Natural killer cell treated with Interleukin-12 subunit alpha and Interleukin-12 subunit beta and Interleukin-15 and Interleukin-18, amount 100 ng/mL, for 72 hours (primary cell): Measurements from ENCODE around the gene FGF6. TPM values are rescaled to one million over a fixed set of nuclear protein-coding genes. Genes with fewer than 3 reads are reported as not detected.

Source experiments
- ATAC-seq, 2 donors: fragments of 150-1000 bp; cut with Tn5 transposase in 1 of 2; sonication (Bioruptor Pico), chemical (Tn5 transposase) in 1 of 2; 2 replicates each; pipeline ENCODE4 v1.10.0; 2021
- DNase-seq: peaks from one replicate; pipeline ENCODE4 v3.0.0; 2022; ENCODE audit warnings: low spot score
- H3K27ac Mint-ChIP-seq, 2 donors: 1 replicate in 1 of 2; 2 replicates in 1 of 2; pipeline ENCODE4 v1.8.0; 2022; ENCODE audit warnings: mixed read lengths in 2 of 2, mild to moderate bottlenecking in 1 of 2, moderate library complexity in 1 of 2
- H3K27me3 Mint-ChIP-seq, 2 donors: 1 replicate in 1 of 2; 2 replicates in 1 of 2; pipeline ENCODE4 v1.8.0; 2022; ENCODE audit warnings: mixed read lengths in 2 of 2
- H3K36me3 Mint-ChIP-seq: one replicate; pipeline ENCODE4 v1.8.0; 2022; ENCODE audit warnings: mixed read lengths
- H3K4me1 Mint-ChIP-seq, 2 donors: 1 replicate in 1 of 2; 2 replicates in 1 of 2; pipeline ENCODE4 v1.8.0; 2022; ENCODE audit warnings: low read depth in 2 of 2, mixed read lengths in 2 of 2, mild to moderate bottlenecking in 1 of 2
- H3K4me3 Mint-ChIP-seq: one replicate; pipeline ENCODE4 v1.8.0; 2022; ENCODE audit warnings: mixed read lengths
- H3K9me3 Mint-ChIP-seq: 2 replicates; pipeline ENCODE4 v1.8.0; 2022; ENCODE audit warnings: mixed read lengths
- total RNA-seq, 2 donors: library from RNA; stranded (reverse); gene quantifications; one replicate each; pipeline ENCODE4 v1.2.3, GENCODE V29; 2022

Gene FGF6, protein sequence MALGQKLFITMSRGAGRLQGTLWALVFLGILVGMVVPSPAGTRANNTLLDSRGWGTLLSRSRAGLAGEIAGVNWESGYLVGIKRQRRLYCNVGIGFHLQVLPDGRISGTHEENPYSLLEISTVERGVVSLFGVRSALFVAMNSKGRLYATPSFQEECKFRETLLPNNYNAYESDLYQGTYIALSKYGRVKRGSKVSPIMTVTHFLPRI
- total RNA-seq, result not detected

DNA sequence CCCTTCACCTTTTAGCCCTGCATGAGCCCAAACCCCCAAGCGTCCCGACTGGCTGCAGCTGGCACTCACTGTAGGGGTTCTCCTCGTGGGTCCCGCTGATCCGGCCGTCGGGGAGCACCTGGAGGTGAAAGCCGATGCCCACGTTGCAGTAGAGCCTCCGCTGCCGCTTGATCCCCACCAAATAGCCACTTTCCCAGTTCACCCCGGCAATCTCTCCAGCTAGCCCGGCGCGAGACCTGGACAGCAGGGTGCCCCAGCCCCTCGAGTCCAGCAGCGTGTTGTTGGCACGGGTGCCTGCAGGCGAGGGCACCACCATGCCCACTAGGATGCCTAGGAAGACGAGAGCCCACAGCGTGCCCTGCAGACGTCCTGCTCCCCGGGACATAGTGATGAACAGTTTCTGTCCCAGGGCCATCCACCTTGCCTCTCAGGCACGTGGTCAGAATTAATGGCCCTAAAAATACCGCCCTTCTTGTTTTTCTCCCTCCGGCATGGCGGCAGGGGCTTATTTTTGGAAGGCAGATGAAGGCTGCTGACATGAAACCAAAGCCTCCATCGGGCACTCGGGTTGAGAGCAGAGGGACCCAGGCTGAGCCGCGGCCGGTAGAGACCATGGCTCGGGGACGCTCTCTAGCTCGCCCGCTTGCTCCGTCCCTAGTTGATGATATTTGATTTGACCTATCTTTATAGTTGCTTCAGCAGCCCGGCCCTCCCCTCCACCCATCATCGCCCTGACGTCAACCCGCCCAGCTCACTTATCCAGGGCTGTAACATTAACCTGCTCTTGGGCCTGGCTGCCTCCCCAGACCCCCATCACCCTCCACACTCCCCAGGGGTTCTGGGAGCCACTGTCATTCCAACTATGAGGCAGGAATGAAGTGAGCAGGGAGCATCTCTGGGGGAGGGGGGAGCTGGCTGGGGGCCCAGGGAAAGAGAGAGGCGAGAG is at the start of gene FGF6:
Gene FGF6 (minus strand): TSS at position 660 of the 946 bp plus-strand sequence. CDS start 245 bp downstream, at position 415.
- Mint-ChIP-seq H3K27me3 (peaks cover 9 to 24% of the 10 kb centered on the region in 2 donors), H3K4me3 (no peak within 1 kb of the TSS), H3K27ac (no peak within 1 kb of the TSS), H3K4me1 (no peaks in the 10 kb centered on the region), H3K36me3 (no peaks in the 10 kb centered on the region), H3K9me3 (no peaks in the 10 kb centered on the region)
- DNase-seq, result no peak
- ATAC-seq, result peak in 1 of 2 donors; percentile 48

DNA sequence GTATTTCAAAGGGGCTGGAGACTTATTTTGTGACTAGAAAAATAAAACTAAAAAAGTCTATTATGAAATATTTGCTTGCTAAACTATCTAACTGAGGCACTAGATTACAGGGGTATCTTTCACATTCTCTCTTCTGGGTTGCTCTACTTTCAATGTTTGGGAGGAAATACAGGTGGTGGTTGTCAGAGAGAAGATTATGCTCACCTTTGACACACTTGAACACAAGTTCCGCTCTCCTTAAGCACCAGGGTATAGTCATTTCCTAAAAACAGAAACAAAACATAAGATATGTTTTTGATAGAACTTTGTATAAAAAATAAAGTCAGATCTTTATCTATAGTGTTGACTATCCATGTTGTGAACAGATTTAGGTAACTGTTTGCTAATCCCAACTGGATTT is 45.4 kb upstream of the FGF6 start:
- ATAC-seq (no peak), DNase-seq (no peak)
- H3K27ac Mint-ChIP-seq, result no peak overlapping the region
- H3K27me3 Mint-ChIP-seq, result no peaks in the 10 kb centered on the region
- peaks cover 0 to under 1% of the 10 kb centered on the region in 2 donors for H3K4me1 Mint-ChIP-seq
- H3K36me3 Mint-ChIP-seq, result peaks cover 11% of the 10 kb centered on the region
- H3K9me3 Mint-ChIP-seq, result no peaks in the 10 kb centered on the region
- no peak overlapping the region for H3K4me3 Mint-ChIP-seq

DNA sequence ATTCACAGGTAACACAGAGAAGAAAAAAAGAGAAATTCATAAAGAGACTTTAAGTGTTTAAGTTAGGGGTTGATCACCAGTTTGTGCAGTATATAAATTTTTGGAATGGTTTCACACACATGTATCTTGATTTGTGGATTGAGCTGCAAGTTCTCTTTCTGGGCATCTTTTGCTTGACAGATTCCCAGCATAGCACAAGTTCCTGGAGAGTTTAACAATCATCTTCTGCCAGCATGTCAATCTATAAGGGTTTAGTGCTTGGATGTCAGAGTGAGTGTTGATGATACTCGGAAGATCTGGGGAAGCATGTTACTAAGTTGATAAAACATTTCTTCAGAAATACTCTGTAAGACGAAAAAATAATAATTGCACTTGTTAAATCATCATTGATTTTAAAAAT is 43.9 kb upstream of the FGF6 start:
- H3K27me3 Mint-ChIP-seq, result no peaks in the 10 kb centered on the region
- no peaks in the 10 kb centered on the region for H3K9me3 Mint-ChIP-seq
- H3K27ac Mint-ChIP-seq, result no peak overlapping the region
- no peak overlapping the region for H3K4me3 Mint-ChIP-seq
- no peaks in the 10 kb centered on the region for H3K4me1 Mint-ChIP-seq
- ATAC-seq (no peak), DNase-seq (no peak)
- peaks cover 11% of the 10 kb centered on the region for H3K36me3 Mint-ChIP-seq

DNA sequence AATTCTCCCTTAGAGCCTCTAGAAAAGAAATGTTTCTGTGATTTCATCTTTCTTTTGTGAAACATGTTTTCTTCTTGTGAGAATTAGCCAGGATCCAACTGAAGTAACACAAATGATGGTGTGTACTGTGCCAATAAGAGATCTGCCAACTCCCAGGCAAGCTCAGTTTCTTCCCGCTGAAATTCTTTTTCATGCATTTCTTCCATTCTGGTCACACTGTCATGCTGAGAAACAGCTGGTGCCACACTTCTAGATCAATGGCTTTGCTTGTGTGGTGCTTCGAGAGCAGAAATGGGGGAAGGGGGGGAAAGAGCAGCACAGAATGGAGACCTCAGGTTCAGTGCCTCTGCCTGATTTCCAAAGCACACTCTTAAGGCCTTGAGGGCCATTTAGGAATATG is 41.4 kb upstream of the FGF6 start:
- no peak for ATAC-seq
- DNase-seq, result no peak
- Mint-ChIP-seq H3K27ac (no peak overlapping the region), H3K9me3 (no peaks in the 10 kb centered on the region), H3K4me3 (no peak overlapping the region), H3K4me1 (no peaks in the 10 kb centered on the region), H3K36me3 (peaks cover 11% of the 10 kb centered on the region), H3K27me3 (no peaks in the 10 kb centered on the region)

DNA sequence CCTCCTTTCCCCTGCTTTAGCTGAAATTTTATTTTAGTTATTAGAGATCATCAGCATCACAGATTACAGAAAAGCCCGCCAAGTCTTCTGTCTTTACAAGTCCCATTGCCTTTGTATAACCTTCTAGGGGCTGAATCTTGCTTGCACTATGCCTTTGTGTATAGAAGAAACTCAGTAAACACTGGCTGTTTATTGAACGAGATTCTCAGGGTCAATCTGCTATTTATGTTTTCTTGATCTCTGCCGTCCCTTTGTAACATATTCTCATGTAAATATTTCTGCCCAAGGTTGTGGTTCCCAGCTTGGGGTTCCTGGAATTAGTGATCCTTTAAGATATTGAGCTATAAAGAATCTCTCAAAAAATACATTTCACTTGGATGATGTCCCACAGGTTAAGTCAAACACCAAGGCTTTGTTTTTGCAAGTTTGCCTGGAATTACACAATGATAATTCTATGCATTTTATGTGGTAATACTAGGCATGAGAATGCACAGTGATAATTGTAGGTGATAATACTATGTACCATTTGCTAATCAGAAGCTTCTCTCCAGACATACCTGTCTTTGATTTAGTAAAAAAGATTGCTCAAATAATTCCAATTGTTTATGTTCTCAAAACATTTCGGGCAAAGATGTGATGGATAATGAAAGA is 40.6 kb upstream of the FGF6 start:
- Mint-ChIP-seq H3K4me3 (no peak overlapping the region), H3K4me1 (no peaks in the 10 kb centered on the region), H3K27ac (no peak overlapping the region), H3K36me3 (peaks cover 11% of the 10 kb centered on the region), H3K9me3 (no peaks in the 10 kb centered on the region), H3K27me3 (no peaks in the 10 kb centered on the region)
- DNase-seq, result no peak
- ATAC-seq, result no peak

DNA sequence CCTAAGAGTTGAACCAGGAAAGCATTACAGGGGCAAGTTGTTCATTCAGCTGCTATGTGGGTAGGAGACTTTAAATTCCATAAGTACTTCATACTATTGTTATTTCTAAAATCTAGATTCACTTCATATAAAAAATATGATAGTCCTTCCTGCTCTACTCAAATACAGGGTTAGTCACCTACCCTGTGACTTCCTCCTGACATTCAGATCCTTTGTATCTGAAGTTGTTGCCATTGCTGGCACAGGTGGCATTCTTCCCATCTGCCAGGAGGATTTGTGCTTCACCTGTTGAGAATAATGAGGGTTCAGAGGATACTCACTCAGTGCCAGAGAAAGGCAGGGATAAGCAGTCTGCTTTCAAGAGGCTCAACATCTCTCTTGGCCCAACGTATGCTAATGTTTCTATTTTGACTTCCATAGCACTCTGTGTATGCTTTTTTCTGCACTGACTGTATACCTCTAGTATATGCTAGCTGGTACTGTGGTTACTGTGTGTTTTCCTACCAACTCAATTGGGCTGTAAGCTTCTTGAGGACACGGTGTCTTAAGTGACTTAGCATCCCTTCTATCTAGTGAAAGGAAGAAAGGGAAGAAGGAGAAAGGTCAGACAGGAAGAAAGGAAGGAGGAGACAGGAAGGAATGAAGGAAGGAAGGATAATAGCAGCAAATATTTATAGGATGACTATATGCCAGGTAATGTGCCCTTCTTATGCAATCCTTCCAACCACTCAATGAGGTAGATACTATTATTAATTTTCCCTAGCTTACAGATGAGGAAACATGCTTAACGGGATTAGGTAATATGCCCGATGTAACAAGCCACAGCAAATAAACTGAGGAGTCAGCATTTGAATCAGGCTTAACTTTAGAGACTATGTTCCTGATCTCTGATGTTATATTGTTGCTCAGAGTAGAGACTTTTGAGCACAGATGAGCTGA is 38.5 kb upstream of the FGF6 start:
- DNase-seq (no peak), ATAC-seq (no peak)
- no peak overlapping the region for H3K4me3 Mint-ChIP-seq
- H3K27ac Mint-ChIP-seq, result no peak overlapping the region
- H3K4me1 Mint-ChIP-seq, result no peaks in the 10 kb centered on the region
- H3K27me3 Mint-ChIP-seq, result peaks cover 0 to 11% of the 10 kb centered on the region in 2 donors
- no peaks in the 10 kb centered on the region for H3K9me3 Mint-ChIP-seq
- H3K36me3 Mint-ChIP-seq, result peaks cover 11% of the 10 kb centered on the region

DNA sequence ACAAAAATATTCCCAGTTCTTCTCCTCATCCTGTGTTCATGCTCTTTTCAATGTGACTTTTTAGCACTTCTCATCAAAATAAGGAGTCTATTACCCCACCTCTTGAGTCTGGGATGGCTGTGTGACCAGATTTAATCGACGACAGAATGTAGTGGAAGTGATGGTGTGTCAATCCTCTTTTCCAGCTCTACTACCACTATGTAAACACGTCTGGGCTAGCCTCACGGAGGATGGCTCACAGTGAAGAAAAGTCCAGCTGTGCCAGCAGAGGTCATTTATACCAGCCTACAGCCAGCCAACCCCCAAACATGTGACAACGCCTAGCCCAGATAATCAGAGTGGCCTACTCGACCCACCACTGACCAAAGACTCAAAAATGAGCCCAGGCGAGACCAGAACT is 37.3 kb upstream of the FGF6 start:
- peaks cover 7% of the 10 kb centered on the region for H3K36me3 Mint-ChIP-seq
- peaks cover 2 to 15% of the 10 kb centered on the region in 2 donors for H3K27me3 Mint-ChIP-seq
- no peak overlapping the region for H3K27ac Mint-ChIP-seq
- H3K9me3 Mint-ChIP-seq, result no peaks in the 10 kb centered on the region
- ATAC-seq (no peak), DNase-seq (no peak)
- H3K4me1 Mint-ChIP-seq, result no peaks in the 10 kb centered on the region
- no peak overlapping the region for H3K4me3 Mint-ChIP-seq

DNA sequence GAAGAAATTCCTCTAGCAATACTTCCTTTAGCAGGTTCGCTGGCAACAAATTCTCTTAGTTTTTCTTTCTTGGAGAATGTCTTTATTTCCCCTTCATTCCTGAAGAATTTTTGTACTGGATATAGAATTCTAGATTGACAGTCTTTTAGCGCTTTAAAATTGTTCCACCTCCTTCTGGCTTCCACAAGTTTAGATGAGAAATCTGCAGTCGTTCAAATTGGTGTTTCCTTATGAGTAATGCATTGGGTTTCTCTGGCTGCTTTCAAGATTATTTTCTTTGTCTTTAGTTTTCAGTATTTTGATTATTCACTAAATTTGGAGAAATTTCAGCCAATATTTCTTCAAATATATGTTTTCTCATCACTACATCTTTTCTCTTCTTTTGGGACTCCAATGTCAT is 33.3 kb upstream of the FGF6 start:
- DNase-seq, result no peak
- Mint-ChIP-seq H3K27ac (no peak overlapping the region), H3K27me3 (peaks cover 27 to 55% of the 10 kb centered on the region in 2 donors), H3K4me1 (no peaks in the 10 kb centered on the region), H3K4me3 (no peak overlapping the region), H3K36me3 (peaks cover 10% of the 10 kb centered on the region), H3K9me3 (no peaks in the 10 kb centered on the region)
- no peak for ATAC-seq

DNA sequence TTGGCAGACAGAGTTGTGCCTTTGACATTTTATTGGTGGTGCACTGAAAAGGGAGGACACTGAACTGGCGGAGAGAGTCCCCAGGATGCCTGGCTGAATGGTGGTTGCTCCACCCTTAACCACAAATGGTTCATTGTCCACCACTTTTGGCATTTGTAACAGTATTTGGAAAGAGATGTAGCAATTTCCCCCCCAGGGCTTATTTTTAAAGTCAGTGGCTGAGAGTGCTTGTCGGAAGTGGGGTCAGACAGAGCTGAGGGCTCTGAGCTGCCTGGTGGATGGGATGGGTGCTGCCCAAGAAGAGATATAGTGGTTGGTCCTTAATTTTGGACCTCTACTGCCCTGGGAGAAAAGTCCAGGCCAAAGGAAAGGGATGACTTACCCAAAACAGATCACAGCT is 31.5 kb upstream of the FGF6 start:
- no peak overlapping the region for H3K4me3 Mint-ChIP-seq
- H3K4me1 Mint-ChIP-seq, result no peaks in the 10 kb centered on the region
- ATAC-seq (no peak), DNase-seq (no peak)
- no peaks in the 10 kb centered on the region for H3K9me3 Mint-ChIP-seq
- H3K27me3 Mint-ChIP-seq, result peaks cover 37 to 68% of the 10 kb centered on the region in 2 donors
- H3K27ac Mint-ChIP-seq, result no peak overlapping the region
- peaks cover 10% of the 10 kb centered on the region for H3K36me3 Mint-ChIP-seq

DNA sequence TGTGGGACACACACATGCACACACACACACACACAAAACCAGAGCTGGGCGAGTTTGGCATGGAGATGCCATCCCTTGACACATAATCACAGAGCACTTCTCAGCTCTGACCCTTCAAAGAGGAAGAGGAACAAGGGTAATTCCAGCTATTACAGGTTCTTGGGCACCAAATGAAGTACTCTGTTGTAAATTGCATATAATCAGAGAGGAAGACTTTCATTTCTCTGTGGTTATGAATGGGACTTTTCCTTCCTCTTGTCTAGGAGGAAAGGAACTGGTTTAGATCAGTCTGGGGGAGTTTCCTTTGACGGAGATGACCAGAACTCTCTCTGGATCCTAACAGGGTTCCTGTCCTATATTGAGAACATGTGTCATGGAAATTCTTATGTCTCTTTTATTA is 26.4 kb upstream of the FGF6 start:
- no peak for DNase-seq
- H3K9me3 Mint-ChIP-seq, result no peaks in the 10 kb centered on the region
- no peak for ATAC-seq

DNA sequence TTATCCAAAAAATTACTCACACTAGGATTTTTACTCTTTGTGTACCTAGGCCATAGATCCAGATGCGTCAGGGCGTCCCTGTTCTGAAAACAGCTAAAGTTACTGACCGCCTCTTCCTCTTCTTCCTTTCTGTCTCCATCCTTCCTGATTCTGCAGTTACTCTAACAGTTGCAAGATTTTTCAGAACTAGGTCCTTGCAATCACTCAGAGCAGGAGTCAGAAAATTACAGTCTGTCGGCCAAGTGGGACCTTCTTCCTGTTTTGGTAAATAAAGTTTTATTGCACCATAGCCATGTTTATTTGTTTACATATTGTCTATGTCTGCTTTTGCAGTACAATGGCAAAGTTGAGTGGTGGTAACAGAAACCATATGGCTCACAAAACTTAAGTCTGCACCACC is 25.6 kb upstream of the FGF6 start:
- no peak overlapping the region for H3K4me3 Mint-ChIP-seq
- no peaks in the 10 kb centered on the region for H3K4me1 Mint-ChIP-seq
- H3K27me3 Mint-ChIP-seq, result peaks cover 33 to 46% of the 10 kb centered on the region in 2 donors
- no peaks in the 10 kb centered on the region for H3K9me3 Mint-ChIP-seq
- H3K27ac Mint-ChIP-seq, result no peak overlapping the region
- no peaks in the 10 kb centered on the region for H3K36me3 Mint-ChIP-seq
- ATAC-seq (no peak), DNase-seq (no peak)

More for the DNA sequence above, 26.4 kb upstream of the FGF6 start:
- Mint-ChIP-seq H3K4me3 (no peak overlapping the region), H3K27me3 (peaks cover 37 to 52% of the 10 kb centered on the region in 2 donors), H3K27ac (no peak overlapping the region), H3K4me1 (no peaks in the 10 kb centered on the region), H3K36me3 (no peaks in the 10 kb centered on the region)

DNA sequence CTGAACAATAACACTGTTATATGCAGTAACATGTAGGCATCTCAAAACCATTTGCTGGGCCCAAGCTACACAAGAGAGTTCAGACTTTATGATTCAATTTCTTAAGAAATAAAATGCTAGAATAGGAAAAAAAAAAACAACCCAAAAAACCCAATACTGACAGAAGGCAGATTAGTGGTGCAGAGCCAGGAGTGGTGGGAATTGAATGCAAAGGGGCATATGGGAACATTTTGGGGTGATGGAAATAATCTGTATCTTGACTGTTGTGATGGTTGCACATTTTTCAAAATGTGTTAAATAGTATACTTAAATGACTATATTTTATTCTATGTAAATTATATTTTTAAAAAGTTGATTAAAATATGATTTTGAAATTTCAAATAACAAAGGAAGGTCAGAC is 23.4 kb upstream of the FGF6 start:
- Mint-ChIP-seq H3K27me3 (peaks cover 25 to 37% of the 10 kb centered on the region in 2 donors), H3K4me3 (no peak overlapping the region)
- no peak for ATAC-seq

DNA sequence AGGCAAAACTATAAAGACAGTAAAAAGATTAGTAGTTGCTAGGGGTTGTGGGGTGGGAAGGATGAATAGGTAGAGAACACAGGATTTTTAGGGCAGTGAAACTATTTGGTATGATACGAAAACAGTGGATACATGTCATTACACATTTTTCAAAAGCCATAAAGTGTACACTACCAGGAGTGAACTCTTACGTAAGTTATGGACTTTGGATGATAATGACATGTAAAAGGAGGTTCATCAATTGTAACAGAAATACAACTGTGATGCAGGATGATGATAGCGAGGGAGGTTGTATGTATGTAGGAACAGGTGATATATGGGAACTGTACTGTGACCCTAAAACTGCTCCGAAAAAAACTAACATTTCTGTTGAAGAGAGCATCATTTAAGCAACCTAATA is 15.1 kb upstream of the FGF6 start:
- DNase-seq, result no peak
- peaks cover 14 to 23% of the 10 kb centered on the region in 2 donors for H3K27me3 Mint-ChIP-seq
- no peak overlapping the region for H3K27ac Mint-ChIP-seq
- ATAC-seq, result no peak
- H3K36me3 Mint-ChIP-seq, result no peaks in the 10 kb centered on the region
- H3K4me1 Mint-ChIP-seq, result no peaks in the 10 kb centered on the region
- no peak overlapping the region for H3K4me3 Mint-ChIP-seq
- no peaks in the 10 kb centered on the region for H3K9me3 Mint-ChIP-seq

More for the DNA sequence above, 23.4 kb upstream of the FGF6 start:
- Mint-ChIP-seq H3K27ac (no peak overlapping the region), H3K4me1 (no peaks in the 10 kb centered on the region), H3K36me3 (no peaks in the 10 kb centered on the region), H3K9me3 (no peaks in the 10 kb centered on the region)
- DNase-seq, result no peak
